NT2/D1 (cell line): ENCODE results near the gene DOK3.

Experiments used
- SUZ12 ChIP-seq: IDR thresholded peaks from 2 replicates; pipeline ENCODE4 v1.6.1; 2011; ENCODE audit not compliant: insufficient read length, insufficient read depth; ENCODE audit errors: extremely low read depth
- ZNF274 ChIP-seq: IDR thresholded peaks from 2 replicates; pipeline ENCODE4 v1.6.1; 2011; ENCODE audit warnings: mild to moderate bottlenecking, low read depth, low read length

GRCh38 chr5:177496070-177496726 is 13.4 kb downstream of the DOK3 start:
- TF ChIP-seq ZNF274 (no peak), SUZ12 (no peak)
